HG02759 (cell line): ENCODE measurements around the gene MAN2A1.

Experiments used
- ATAC-seq: cut with Tn5 transposase; IDR thresholded peaks from one replicate; pipeline ENCODE4 v1.9.1; 2021; ENCODE audit warnings: mild to moderate bottlenecking, moderate library complexity; ENCODE audit not compliant: unreplicated experiment

Gene MAN2A1

GRCh38 chr5:109689740-109690241, at the start of gene MAN2A1:
Gene MAN2A1, plus strand, starts transcription at chr5:109689927. Its CDS starts 491 bp downstream, at chr5:109690418.
- ATAC-seq, result peak; percentile 55

GRCh38 chr5:109640976-109641375, 48.8 kb upstream of the MAN2A1 start:
- no peak for ATAC-seq

- no peak for ATAC-seq
Observed at GRCh38 chr5:109643791-109644350, 45.9 kb upstream of the MAN2A1 start.

GRCh38 chr5:109644829-109645228, 44.9 kb upstream of the MAN2A1 start:
- ATAC-seq, result no peak

- ATAC-seq, result no peak
Observed at GRCh38 chr5:109645707-109646192, 44.0 kb upstream of the MAN2A1 start.

GRCh38 chr5:109649318-109649717, 40.4 kb upstream of the MAN2A1 start:
- no peak for ATAC-seq

GRCh38 chr5:109650493-109650892, 39.2 kb upstream of the MAN2A1 start:
- no peak for ATAC-seq

- no peak for ATAC-seq
Observed at GRCh38 chr5:109652096-109652495, 37.6 kb upstream of the MAN2A1 start.

GRCh38 chr5:109653042-109653441, 36.7 kb upstream of the MAN2A1 start:
- no peak for ATAC-seq

GRCh38 chr5:109653561-109654239, 36.0 kb upstream of the MAN2A1 start:
- no peak for ATAC-seq

- no peak for ATAC-seq
Observed at GRCh38 chr5:109654455-109654854, 35.3 kb upstream of the MAN2A1 start.

- ATAC-seq, result no peak
Observed at GRCh38 chr5:109655841-109656240, 33.9 kb upstream of the MAN2A1 start.

GRCh38 chr5:109656829-109657228, 32.9 kb upstream of the MAN2A1 start:
- no peak for ATAC-seq

- ATAC-seq, result no peak
Observed at GRCh38 chr5:109659901-109660300, 29.8 kb upstream of the MAN2A1 start.

GRCh38 chr5:109660301-109660700, 29.4 kb upstream of the MAN2A1 start:
- no peak for ATAC-seq

- no peak for ATAC-seq
Observed at GRCh38 chr5:109668237-109668636, 21.5 kb upstream of the MAN2A1 start.

GRCh38 chr5:109668668-109669422, 20.9 kb upstream of the MAN2A1 start:
- no peak for ATAC-seq

GRCh38 chr5:109669991-109670706, 19.6 kb upstream of the MAN2A1 start:
- no peak for ATAC-seq

GRCh38 chr5:109671136-109671535, 18.6 kb upstream of the MAN2A1 start:
- no peak for ATAC-seq

- no peak for ATAC-seq
Observed at GRCh38 chr5:109674596-109674995, 15.1 kb upstream of the MAN2A1 start.

GRCh38 chr5:109676920-109677319, 12.8 kb upstream of the MAN2A1 start:
- no peak for ATAC-seq
